HFF-Myc (cell line): ENCODE data around the gene MED22.
"Not testable (repeated sequence)": the region's sequence is repeated elsewhere in the genome, so short reads cannot be mapped to it uniquely, and the experiment has no call there.

Source experiments
- DNase-seq: peaks from one replicate; pipeline ENCODE4 v3.0.0-alpha.2; 2011; ENCODE audit warnings: low read depth; ENCODE audit errors: extremely low read depth
- H3K4me3 ChIP-seq: replicated peaks from 2 replicates; pipeline ENCODE4 v1.5.1; 2011; ENCODE audit warnings: low read depth, mild to moderate bottlenecking, control low read depth, low read length
- TF ChIP-seq, protein P1 (sequence below): IDR thresholded peaks from 2 replicates; pipeline ENCODE4 v1.5.1; 2012; ENCODE audit warnings: mild to moderate bottlenecking, low read depth, low read length, control low read depth; ENCODE audit errors: missing control alignments

Gene MED22

DNA sequence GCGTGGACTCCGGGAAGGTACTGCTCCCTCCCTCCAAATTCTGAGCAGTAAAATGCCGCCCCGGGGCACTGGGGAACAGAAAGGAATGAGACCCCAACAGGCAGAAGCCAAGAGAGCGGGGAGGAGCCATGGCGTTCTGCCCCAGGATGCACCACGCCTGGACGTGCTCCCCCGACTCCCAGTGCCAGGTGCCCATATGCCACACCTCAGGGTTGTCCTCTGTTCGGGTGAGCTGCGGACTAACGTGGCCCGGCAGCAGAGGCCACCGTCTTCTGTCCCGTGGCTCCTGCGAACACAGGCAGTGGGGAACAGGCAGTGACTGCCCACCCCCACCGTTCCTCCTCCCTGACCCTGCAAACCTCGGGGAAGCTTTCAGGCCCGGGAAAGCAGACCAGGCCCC lies 16.7 kb downstream of the MED22 start:
- TF ChIP-seq, protein P1, sequence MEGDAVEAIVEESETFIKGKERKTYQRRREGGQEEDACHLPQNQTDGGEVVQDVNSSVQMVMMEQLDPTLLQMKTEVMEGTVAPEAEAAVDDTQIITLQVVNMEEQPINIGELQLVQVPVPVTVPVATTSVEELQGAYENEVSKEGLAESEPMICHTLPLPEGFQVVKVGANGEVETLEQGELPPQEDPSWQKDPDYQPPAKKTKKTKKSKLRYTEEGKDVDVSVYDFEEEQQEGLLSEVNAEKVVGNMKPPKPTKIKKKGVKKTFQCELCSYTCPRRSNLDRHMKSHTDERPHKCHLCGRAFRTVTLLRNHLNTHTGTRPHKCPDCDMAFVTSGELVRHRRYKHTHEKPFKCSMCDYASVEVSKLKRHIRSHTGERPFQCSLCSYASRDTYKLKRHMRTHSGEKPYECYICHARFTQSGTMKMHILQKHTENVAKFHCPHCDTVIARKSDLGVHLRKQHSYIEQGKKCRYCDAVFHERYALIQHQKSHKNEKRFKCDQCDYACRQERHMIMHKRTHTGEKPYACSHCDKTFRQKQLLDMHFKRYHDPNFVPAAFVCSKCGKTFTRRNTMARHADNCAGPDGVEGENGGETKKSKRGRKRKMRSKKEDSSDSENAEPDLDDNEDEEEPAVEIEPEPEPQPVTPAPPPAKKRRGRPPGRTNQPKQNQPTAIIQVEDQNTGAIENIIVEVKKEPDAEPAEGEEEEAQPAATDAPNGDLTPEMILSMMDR: no peak
- DNase-seq: no peak
- no peak overlapping the region for H3K4me3 ChIP-seq

DNA sequence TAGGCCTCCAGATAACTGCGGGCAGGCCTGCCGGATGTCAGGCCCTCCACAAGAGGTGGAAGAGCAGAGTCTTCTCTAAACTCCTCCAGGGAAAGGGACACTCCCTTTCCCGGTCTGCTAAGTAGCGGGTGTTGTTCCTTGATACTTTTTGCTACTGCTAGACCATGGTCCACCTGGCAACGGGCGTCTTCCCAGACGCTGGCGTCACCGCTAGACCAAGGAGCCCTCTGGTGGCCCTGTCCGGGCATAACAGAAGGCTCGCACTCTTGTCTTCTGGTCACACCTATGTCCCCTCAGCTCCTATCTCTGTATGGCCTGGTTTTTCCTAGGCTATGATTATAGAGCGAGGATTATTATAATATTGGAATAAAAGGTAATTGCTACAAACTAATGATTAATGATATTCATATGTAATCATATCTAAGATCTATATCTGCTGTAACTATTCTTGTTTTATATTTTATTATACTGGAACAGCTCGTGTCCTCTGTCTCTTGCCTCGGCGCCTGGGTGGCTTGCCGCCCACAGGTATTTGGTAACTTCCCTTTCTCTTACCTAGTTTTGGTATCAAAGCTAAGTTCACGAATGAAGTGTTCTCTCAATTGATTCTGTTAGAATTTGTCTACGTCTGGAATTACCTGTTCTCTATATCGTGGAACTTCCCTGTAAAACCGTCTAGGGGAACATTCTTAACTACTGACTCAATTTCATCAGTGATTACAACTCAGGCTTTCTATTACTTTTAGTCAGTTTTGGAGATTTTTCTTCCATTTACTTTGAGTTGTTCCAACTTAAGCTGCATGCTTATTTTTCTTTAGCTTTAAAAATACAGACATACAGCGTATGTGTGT lies 18.4 kb downstream of the MED22 start:
- DNase-seq: not testable (repeated sequence)

DNA sequence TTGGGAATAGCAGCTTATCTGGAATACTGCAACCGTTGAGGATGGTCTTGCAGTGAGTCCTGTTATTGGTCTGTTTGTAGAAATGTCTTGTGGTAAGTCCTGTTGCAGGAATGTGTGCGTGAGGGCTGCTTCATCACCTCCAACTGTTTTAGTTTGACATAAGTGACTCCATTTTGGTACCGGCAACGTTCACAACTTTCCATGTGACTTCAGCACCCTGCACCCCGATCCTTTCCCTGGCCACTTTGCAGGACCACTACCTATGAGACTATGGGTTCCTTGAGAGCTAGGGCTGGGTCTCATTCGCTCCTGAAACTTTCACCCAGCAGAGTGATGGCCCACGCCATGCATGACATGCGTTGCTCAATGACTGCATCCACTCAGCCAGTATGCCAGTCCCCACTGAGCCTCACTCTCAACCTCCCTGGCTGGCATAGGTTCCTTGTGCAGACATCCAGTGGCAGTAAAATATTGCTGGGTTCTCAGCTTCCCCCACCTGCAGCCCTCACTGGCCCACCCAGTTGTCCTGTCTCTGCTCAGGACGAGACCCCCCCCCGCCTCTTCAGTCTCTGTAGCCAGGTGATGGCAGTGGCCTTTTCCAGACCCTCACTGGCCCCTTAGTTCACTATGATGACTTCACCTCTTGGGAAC lies 20.0 kb downstream of the MED22 start:
- H3K4me3 ChIP-seq: no peak overlapping the region
- no peak for DNase-seq
- TF ChIP-seq, protein P1: no peak

More for the DNA sequence above, 18.4 kb downstream of the MED22 start:
- TF ChIP-seq, protein P1: peak; percentile 57
- H3K4me3 ChIP-seq: not testable (repeated sequence)

DNA sequence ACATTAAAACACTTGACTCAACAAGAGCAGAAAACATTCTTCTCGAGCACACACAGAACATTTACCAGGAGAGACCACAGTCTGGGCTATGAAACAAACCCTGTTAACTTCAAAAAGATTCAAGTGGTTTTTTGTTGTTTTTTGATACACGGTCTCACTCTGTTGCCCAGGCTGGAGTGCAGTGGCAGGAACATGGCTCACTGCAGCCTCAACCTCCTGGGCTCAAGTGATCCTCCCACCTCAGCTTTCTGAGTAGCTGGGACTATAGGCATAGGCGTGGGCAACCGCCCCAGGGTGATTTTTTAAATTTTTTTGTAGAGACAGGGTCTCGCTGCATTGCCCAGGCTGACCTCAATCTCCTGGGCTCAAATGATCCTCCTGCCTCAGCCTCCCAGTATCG lies 20.9 kb downstream of the MED22 start:
- H3K4me3 ChIP-seq, DNase-seq: not testable (repeated sequence)

DNA sequence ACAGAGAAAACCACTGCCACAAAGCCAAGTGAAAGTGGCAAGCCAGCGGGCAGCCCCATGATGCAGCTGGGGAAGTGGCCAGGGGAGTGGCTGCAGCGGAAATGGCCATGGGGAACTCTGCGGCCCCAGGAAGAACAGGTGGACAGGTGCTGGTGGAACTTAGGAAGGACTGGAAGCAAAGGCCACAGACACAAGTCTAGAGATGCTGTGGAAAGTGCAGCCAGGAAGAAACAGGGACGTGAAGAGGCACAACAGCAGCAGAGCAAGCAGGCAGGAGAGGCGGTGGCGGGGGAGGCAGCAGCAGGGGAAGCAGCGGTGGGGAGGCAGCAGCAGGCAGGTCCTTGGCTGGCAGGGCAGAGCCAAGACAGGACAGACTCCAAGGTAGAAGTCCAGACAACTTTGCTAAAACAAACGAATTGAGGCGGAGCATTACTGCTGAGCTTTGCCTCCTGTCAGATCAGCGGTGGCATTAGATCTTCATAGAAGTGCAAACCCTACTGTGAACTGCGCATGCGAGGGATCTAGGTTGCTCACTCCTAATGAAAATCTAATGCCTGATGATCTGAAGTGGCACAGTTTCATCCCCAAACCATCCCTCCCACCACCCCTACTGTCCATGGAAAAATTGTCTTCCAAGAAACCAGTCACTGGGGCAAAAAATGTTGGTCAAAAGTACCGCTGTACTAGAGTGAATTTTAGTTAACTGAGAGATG lies 23.8 kb downstream of the MED22 start:
- TF ChIP-seq, protein P1: no peak
- no peak for DNase-seq
- no peak overlapping the region for H3K4me3 ChIP-seq

DNA sequence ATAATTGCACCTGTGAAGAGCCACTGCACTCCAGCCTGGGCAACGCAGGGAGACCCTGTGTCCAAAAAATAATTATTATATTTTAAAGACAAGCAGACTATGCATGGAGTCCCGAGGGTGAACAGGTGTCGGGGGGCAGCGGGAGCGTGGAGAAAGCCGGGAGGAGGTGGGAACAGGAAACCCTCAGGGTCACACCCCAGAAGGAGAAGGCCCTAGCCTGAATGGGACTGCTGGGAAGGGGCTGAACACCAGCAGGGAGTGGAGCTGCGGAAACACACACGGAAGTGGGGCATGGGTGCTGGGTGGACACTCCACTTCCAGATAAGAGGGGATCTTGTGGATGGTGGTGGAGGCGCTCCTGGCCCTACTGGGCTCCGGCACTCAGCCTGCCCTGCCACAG lies 24.7 kb downstream of the MED22 start:
- TF ChIP-seq, protein P1: no peak
- no peak for DNase-seq
- H3K4me3 ChIP-seq: no peak overlapping the region

DNA sequence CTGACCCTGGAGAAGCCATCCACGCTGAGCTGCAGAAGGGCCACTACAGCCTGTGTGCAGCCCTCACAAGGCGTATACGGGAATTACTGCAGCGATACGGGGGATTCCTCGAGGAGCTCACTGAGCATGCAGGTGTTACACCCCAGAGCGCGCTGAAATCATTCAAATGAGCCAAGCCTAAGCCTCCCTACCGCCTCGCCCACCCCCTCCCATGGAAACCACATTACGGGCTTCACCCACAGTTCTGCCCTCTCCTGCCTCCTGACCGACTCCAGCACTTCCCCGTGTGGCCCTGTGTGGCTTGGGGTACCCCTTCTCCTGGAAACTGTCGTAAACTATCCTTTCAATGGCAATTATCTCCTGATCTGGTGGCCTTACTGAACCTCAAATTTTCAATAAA lies 25.2 kb downstream of the MED22 start:
- no peak for DNase-seq
- H3K4me3 ChIP-seq: no peak overlapping the region
- TF ChIP-seq, protein P1: no peak
